HG02571 (cell line): ENCODE results near the gene GALNT11.

Experiments
- ATAC-seq: cut with Tn5 transposase; IDR thresholded peaks from one replicate; pipeline ENCODE4 v1.9.1; 2021; ENCODE audit warnings: mild to moderate bottlenecking, moderate library complexity; ENCODE audit not compliant: unreplicated experiment

The GALNT11 gene

GRCh38 chr7:152144557-152145245, 119.2 kb downstream of the GALNT11 start:
- ATAC-seq: no peak

GRCh38 chr7:152145853-152146466, 120.5 kb downstream of the GALNT11 start:
- no peak for ATAC-seq

GRCh38 chr7:152148706-152149105, 123.2 kb downstream of the GALNT11 start:
- no peak for ATAC-seq

GRCh38 chr7:152149363-152149762, 123.9 kb downstream of the GALNT11 start:
- ATAC-seq: no peak

GRCh38 chr7:152152267-152152666, 126.8 kb downstream of the GALNT11 start:
- ATAC-seq: no peak

GRCh38 chr7:152158801-152159587, 133.5 kb downstream of the GALNT11 start:
- peak; percentile 87 for ATAC-seq

GRCh38 chr7:152161171-152161570, 135.7 kb downstream of the GALNT11 start:
- ATAC-seq: no peak

- ATAC-seq: no peak
Measured at GRCh38 chr7:152162287-152162686, 136.8 kb downstream of the GALNT11 start.
